Kidney tubule cell (primary cell): ENCODE results near the gene B3GALT5.

Experiments used
- DNase-seq: peaks from one replicate; pipeline ENCODE4 v3.0.0-alpha.2; 2018; ENCODE audit warnings: low spot score

B3GALT5 gene

DNA sequence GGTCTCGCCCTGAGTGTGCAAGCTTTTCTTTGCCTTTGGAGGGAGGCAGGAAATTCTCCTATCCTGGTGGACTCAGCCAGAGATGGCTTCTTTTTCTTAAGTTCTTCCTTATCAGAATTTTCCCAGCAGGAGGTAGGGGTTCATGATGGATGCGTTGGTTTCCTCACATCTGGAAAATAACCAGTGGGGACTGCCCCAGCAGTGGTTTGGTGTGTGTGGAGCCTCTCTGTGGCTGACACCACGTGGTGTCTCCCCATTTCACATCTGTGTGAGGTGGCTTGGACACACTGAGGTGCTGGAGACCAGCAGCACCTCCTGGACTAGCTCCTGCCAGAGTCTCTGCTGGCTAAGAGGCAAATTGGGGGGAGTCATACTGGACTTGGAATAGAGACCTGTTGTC lies 32.6 kb downstream of the B3GALT5 start:
- DNase-seq: no peak

DNA sequence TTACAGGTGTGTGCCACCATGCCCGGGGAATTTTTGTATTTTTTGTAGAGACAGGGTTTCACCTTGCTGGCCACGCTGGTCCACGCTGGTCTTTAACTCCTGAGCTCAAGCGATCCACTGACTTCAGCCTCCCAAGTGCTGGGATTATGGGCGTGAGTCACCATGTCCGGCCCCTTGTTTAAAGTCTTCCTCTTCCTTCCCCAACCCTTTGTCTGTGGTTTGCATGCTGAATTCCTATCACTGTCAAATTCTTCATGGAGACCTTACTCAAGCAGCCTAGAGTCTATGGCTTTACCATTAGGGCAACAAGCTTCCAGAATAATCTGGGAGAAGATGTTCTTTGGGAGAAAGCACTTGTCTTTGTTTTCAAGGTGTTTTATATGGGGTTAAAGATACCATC lies 34.7 kb downstream of the B3GALT5 start:
- DNase-seq: peak; percentile 74

DNA sequence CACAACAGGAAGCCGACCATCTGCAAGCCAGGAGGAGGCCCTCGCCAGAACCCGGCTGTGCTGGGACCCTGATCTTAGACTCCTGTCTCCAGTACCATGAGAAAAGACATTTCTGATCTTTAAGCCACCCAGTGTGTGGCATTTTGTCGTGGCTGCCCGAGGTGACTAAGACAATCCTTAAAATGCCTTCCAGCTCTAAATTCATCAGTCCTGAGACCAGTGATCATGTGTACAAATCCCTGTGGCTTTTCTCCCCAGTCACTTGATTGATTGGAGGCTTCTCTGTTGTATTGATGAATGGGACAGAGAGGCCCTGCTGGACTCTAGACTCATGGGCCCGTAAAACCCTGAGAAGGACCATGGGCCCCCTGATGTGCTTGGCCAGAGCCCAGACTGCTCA lies 36.1 kb downstream of the B3GALT5 start:
- no peak for DNase-seq

DNA sequence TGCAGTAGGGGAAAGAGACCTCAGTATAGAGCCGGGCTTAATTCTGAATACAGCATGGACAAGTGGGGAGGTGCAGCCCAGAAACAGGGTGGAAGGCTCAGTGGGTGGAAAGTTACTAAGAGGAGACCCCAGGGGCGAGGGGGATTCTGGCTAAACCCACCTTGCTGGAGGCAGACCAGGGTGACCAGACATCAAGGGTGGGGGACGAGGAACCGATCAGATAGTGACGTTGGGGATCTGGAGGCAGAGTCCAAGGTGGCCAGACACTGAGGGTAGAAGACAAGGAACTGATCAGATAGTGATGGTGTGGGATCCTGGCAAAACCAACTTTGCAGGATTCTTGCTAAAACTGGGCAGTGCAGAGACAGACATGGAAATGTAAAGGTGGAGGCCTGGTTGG lies 36.8 kb downstream of the B3GALT5 start:
- no peak for DNase-seq

DNA sequence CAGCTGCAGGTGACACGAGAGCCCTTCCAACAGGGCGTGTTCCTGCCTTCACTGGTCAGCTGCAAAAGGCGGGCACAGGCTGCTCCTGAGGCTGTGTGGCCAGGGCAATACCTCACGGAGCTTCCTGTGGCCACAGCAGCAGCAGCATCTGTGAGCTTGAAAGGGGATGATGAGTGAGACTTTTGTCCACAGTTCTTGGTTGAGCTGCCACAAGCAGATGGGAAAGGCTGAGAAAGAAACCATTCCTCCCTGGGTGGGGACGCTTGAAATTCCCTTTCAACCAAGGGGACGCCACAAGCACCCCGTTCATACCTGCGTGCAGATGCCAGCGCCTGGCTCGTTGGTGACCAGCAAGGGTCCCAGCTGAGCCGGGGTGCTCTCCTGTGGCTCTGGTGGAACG lies 37.6 kb downstream of the B3GALT5 start:
- DNase-seq: no peak

DNA sequence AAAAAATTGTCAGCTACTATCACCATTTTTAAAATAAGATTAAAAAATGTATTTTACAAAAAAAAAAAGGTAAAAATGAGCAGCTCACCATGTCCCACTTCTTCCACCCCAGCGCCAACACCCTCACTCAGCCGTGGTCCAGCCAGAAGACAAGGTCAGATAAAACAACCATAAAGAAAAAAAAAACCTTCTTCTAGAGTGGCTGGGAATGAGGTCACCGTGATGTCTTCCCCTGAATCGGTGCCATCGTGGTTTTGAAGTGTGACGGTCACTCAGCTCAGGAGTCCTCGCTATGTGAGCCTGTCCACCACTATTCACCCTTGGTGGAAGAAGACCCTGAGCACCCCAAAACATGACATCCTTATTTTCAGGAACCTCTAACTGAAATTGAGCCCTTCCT lies 38.1 kb downstream of the B3GALT5 start:
- DNase-seq: no peak

DNA sequence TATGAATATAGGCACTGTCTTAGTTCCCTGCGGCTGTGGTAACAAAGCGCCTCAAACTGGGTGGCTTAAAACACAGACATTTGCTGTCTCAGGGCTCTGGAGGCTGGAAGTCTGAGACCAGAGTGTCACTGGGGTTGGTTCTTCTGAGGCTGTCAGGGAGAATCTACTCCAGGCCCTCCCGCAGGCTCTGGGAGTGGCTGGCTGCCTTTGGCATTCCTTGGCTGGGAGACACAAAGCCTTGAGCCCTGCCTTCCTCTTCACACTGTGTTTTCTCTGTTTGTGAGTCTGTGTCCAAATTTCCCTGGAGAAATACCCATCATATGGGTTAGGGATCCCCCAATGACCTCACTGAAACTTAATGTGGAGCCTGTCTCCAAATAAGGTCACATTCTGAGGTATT lies 38.5 kb downstream of the B3GALT5 start:
- no peak for DNase-seq

DNA sequence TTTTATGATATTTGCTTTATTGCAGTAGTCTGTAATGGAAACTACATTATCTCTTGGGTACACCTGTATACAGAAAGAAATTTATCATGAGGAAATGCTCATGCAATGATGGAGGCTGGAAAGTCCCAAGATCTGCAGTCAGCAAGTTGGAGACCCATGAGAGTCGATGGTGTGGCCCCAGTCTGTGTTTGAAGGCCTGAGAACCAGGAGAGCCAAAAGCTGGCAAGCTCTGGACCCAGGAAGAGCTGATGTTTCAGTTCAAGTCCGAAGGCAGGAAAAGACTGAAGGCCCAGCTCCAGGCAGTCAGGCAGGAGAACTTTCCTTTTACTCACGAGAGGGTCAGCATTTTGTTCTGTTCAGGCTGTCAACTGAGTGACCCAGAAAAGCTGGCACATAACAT lies 42.2 kb downstream of the B3GALT5 start:
- no peak for DNase-seq

DNA sequence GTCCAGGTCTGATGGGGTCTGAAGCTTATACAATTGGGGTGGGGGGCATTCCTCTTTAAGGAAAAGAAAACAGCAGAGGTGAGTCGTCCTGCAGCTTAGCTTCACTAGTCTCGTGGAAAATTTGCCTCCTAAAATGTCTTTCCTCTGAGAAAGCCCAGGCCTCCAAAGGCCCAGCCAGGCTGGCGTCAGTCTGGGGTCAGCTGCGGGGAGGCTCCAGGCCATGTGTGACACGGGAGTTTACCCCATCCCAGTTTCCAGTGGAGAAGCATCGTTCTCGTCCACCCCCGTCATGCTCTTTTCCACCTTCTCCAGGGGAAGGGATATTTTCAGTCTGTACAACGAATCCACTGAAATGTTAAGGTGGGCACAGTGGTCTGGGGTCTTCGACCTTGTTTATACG lies 42.8 kb downstream of the B3GALT5 start:
- no peak for DNase-seq

DNA sequence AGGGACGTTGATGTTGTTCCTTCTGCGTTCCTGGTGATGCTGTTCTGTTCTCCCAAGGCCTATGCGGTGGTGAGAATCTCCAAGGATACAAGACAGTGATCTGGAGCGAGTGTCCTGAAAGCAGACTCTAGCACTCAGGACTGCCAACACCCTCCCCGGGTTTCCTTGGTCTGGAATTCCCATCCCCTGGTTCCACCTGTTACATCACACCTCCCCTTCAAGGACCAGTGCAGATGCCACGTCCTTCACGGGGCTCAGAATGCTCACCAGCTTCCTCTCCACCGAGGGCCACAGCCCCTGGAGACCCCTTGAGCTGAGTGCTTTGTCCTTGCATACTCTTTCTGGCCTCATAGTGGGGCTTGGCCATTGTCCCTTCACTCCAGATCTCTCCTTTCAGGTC lies 43.5 kb downstream of the B3GALT5 start:
- DNase-seq: no peak

DNA sequence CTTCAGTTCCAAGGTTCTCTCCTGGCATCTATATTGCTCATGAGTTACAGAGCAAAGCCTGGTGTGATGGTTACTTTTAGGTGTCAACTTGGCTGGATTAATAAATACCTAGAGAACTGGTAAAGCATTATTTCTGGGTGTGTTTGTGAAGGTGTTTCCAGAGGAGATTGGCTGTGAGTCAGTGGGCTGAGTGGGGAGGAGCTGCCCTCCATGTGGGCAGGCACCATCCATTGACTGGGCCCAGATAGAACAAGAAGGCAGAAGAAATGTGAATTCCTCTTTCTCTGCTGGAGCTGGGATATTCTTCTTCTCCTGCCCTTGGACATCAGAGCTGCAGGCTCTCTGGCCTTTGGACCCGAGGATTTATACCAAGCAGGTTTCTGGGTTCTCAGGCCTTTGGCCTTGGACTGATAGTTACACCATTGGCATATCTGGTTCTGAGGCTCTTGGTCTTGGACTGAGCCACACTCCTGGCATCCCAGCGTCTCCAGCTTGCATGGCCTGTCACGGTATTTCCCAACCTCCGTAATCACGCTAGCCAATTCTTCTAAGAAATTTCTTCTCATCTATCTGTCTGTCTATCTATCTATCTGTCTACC lies 44.5 kb downstream of the B3GALT5 start:
- DNase-seq: peak; percentile 85

DNA sequence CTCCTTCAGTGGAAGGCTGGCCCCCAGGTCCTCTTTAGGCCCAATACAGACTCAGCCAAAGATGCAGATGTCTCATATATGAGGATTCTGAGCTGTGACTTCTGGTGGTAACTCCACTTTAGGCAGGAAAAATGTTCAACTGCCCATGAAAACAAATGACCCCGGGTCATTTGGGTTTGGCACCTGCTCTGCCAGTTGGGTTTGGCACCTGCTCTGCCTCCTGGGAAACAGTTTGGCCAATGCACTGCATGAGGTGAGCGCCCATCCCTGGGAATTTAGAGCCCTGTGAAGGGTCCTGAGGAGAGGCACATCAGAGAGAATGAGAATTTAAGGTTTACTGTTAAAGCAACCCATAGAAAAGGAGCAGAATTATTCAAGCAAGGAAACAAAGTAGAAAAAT lies 45.3 kb downstream of the B3GALT5 start:
- no peak for DNase-seq

DNA sequence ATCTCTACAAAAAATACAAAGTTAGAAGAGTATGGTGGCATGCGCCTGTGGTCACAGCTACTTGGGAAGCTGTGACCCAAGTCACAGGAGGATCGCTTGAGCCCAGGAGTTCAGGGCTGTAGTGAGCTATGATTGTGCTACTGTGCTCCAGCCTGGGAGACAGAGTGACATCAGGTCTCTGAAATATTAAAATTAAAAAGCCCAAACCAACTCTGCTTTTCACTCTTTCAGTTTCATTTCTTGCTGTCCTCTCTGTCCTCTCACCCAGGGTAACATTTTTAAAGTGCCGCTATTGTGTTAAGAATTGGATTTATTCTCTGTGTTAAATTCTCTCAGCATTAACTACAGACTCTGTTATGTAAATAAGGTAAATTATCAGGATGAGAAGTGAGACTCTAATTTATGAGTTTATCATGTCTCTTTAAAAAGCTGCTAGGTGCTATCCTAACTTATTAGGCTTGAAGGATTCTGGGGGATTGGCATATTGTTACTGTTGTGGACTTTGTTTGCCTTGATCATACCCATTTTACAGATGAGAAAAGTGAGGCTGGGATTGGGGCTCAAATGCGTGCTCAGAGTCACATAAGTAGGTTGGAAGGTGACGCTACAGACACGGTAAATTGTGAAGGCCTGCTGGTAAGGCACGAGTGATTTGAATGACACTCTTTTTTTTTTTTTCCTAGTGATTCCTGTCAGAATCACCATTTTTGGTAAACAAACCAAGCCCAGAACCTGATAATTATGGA lies 46.5 kb downstream of the B3GALT5 start:
- no peak for DNase-seq

DNA sequence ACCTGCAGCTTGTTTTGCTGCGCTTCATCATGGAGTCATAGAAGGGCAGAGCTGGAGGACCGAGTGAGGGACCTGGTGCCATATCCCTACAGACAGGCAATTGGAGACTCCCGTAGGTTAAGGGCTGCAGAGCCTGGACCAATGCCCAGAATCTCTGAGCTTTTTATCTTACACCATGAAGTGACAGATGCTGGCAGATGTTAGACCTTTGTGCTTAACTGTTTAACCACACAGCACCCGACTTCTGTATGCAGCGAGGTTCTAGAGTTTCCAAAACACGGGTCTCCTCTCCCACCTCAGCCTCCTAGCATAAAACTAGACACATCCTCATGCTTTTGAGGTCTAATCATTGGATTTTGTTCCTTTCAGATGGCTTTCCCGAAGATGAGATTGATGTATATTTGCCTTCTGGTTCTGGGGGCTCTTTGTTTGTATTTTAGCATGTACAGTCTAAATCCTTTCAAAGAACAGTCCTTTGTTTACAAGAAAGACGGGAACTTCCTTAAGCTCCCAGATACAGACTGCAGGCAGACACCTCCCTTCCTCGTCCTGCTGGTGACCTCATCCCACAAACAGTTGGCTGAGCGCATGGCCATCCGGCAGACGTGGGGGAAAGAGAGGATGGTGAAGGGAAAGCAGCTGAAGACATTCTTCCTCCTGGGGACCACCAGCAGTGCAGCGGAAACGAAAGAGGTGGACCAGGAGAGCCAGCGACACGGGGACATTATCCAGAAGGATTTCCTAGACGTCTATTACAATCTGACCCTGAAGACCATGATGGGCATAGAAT lies 47.6 kb downstream of the B3GALT5 start:
- peak; percentile 88 for DNase-seq

DNA sequence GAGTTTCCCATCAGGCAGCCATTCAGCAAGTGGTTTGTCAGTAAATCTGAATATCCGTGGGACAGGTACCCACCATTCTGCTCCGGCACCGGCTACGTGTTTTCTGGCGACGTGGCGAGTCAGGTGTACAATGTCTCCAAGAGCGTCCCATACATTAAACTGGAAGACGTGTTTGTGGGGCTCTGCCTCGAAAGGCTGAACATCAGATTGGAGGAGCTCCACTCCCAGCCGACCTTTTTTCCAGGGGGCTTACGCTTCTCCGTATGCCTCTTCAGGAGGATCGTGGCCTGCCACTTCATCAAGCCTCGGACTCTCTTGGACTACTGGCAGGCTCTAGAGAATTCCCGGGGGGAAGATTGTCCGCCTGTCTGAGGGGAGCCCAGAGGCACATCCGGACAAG lies 48.4 kb downstream of the B3GALT5 start:
- no peak for DNase-seq

DNA sequence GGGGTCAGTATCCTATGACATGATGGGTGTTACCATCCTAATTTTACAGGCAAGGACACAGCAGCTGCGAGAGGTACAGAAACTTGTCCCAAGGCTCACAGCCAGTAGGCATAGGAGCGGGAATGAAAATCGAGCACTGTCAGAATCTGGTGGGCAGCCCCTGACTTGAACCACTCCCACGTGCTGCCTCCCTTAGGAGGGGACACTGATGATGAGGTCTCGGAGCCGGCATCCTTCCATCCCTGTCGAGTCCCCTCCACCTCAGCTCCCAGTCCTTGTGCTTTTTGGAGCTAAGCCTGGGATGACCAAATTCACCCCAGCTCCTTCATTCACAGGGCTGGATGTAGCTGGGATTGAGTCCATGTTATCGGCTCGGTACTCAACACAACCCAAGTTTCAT lies 49.0 kb downstream of the B3GALT5 start:
- no peak for DNase-seq

DNA sequence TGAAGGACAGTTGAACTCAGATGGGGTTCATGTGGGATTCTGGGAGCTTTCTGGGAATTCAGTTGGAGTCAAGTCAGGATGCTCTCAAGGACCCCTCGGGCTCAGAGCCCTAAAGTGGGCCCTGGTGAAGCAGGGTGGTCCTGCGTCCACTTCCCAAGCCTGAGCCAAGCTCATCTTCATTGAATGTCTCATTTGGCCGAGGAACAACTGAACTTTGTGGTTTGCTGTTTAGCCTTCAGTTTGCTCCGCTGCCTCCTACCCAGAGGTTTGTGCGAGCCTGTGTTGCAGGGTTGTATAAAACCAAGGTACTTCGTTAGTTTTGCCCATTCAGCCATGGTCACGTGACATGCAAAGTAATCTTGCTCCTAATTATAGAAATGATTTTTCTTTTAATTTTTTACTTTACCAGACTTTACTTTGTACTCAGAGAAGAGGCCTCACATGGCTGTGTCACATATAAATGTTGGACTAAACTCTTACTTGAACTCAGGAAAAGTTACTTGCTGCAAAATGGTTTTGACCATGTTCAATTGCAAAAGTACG lies 49.7 kb downstream of the B3GALT5 start:
- no peak for DNase-seq

DNA sequence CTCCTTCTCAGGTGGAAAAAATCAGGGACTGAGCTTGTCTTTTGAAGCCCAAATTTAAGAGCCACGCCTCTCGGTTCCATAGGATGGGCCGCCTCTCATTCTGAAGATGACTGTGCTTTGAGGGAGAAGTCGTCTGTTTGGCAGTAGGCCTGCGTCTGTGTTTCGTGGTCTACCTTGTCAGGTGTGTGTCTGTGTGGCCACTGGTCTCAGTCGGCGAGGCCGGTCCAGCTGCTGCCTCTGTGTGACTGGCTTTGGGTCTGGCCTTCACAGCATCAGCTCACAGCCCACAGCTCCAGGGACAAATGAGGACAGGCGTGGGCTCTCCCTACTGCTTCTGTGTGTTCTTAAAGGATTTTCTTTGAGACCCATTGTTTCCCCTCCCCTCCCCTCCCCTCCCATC lies 50.3 kb downstream of the B3GALT5 start:
- no peak for DNase-seq

DNA sequence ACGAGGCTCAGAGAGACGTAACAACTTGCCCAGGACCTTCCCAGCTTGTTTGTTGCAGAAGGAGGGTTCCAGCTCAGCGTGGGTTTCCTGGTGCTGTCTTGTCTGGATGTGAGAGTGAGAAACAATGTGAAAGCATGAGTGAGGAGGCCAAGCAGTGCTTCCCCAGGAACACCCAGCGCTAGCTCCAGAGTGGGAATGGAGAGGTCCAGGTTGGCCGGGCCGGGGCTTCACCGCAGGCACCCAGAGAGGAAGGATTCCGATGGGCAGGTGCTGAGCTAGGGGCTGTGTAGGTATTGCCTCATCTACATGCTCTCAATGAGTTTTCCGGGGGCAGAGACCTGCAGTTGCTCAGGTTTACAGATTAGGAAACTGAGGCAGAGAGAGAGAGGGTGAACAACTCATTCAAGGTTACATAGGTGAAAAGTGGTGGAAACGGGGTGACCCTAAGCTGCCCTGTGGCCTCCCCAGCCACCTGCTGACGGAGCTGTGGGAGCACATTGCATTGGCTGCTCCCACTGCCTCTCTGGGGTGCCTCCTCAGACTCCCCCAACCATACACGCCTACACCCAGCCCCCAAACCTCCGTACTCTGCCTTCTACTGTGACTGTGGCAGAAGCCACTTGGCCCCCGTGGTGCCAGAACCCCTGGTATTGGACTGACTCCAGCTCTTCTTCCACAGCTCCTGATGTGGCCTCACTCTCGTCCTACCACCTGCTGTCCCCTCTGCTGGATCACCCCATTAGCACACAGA lies 51.2 kb downstream of the B3GALT5 start:
- no peak for DNase-seq

DNA sequence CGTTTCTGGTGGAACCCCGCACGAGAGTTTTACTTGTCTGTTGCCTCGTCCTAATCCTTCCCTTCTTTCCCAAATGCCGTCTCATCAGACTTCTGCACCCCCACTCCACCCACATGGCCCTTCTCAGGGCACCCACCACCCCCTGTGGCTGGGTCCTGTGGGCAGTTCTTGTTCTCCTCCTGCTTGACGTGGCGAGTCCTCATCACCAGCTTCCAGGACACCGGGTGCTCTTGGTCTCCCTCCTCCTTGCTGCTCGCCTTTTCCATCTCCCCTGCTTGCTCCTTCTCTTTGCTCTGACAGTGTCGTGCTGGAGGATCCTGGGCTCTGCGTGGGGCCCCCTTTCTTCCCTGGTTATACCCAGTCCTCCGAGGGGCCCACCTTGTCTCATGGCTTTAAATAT lies 51.8 kb downstream of the B3GALT5 start:
- no peak for DNase-seq

DNA sequence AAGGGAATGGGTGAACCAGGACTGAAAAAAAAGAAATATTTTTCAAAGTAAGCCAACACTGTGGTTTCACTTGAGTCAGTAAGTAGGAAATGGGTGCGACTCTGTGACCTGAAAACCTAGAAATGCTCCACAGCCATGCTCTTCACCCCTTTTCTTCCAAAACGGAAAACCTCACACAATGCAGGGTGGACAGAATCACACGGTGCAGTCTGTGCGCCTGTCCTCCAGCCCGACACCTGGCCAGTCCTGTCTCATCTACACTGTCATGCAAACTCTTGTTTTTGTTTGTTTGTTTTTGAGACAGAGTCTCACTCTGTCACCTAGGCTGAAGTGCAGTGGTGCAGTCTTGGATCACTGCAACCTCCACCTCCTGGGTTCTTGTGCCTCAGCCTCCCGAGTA lies 53.3 kb downstream of the B3GALT5 start:
- DNase-seq: no peak

DNA sequence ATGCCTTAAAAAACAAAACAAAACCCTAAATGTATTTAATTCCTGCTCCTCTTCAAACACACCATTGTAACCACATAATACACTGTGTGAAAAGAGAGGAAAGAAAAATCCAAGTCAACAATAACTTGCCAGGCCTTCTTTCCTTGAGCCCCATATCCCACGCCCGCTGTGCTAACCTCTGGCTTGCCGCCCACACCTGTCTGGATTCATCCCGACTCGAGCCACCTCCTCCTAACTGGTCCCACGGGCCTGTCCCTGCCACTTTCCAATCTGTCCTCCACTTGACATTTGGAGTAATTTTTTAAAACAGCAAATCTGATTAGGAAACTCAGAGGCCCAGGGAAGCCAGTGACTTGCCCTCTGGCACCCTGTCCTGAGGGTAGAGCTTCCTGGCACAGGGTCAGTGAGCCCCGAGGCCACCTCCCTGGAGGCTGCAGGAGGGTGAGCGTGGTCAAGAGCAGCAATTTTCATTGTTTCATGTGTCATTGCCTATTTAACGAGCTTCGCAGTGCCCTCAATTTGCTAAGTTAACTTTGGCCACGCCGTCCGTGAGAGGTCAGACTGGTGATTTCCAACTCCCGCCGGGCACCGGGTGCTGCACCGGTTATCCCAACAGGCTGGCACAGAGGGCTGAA lies 54.1 kb downstream of the B3GALT5 start:
- DNase-seq: peak; percentile 35
